GM23338 (cell line): Measurements from ENCODE around the gene G6PD. TPM values are rescaled to one million over a fixed set of nuclear protein-coding genes. Genes with fewer than 3 reads are reported as not detected.

Experiments
- polyA plus RNA-seq: library from polyadenylated mRNA; unstranded; fragments of >200 nt; fragmentation: Nextera tagmentation; extraction: Ambion mirVana; gene quantifications from 2 replicates; pipeline ENCODE4 v1.2.1, GENCODE V29; 2016
- small RNA-seq: library from RNA; depleted of rRNA; stranded (forward); fragments of <200 nt; gene quantifications from one replicate; pipeline ENCODE3, GENCODE V24; 2014; ENCODE audit warnings: low replicate concordance
- total RNA-seq: library from RNA; depleted of rRNA; stranded (reverse); fragments of >200 nt; shearing (Covaris generic); gene quantifications from 2 replicates; pipeline ENCODE4 v1.2.3, GENCODE V29; 2014; rRNA removed

Gene G6PD
- total and polyA plus RNA-seq, 2 experiments from 2014 or later: 14.4 to 66.7 TPM

Small RNA genes within 50 kb of the gene (small RNA-seq; reads per million reads assigned to genes)
- not detected for gene RN7SL697P

Other genes starting within 250 kb of the G6PD start
- 1,228 and 1,445 TPM in 2 replicates for gene FLNA, start 172.2 kb downstream of the G6PD start, total RNA-seq
- 579 and 629 TPM in 2 replicates for gene FLNA, start 172.2 kb downstream of the G6PD start, polyA plus RNA-seq
- gene EMD, start 167.6 kb downstream of the G6PD start, total RNA-seq: 76.0 and 78.6 TPM in 2 replicates
- 74.2 and 78.3 TPM in 2 replicates for gene EMD, start 167.6 kb downstream of the G6PD start, polyA plus RNA-seq
- gene RPL10, start 148.5 kb downstream of the G6PD start, total RNA-seq: 3,338 and 4,929 TPM in 2 replicates
- 1,696 and 1,721 TPM in 2 replicates for gene RPL10, start 148.5 kb downstream of the G6PD start, polyA plus RNA-seq
- 16.0 and 16.1 TPM in 2 replicates for gene DNASE1L1, start 137.6 kb downstream of the G6PD start, total RNA-seq
- gene DNASE1L1, start 137.6 kb downstream of the G6PD start, polyA plus RNA-seq: 3.3 and 4.1 TPM in 2 replicates
- gene TAFAZZIN, start 135.3 kb downstream of the G6PD start, total RNA-seq: 36.0 and 43.3 TPM in 2 replicates
- gene TAFAZZIN, start 135.3 kb downstream of the G6PD start, polyA plus RNA-seq: 24.1 and 26.1 TPM in 2 replicates
- 52.1 and 53.4 TPM in 2 replicates for gene ATP6AP1, start 118.2 kb downstream of the G6PD start, total RNA-seq
- gene ATP6AP1, start 118.2 kb downstream of the G6PD start, polyA plus RNA-seq: 37.7 and 39.4 TPM in 2 replicates
- 95.9 and 96.1 TPM in 2 replicates for gene GDI1, start 109.7 kb downstream of the G6PD start, total RNA-seq
- 48.5 and 49.1 TPM in 2 replicates for gene GDI1, start 109.7 kb downstream of the G6PD start, polyA plus RNA-seq
- 20.9 and 23.9 TPM in 2 replicates for gene FAM50A, start 102.7 kb downstream of the G6PD start, total RNA-seq
- 77.6 and 91.3 TPM in 2 replicates for gene FAM50A, start 102.7 kb downstream of the G6PD start, polyA plus RNA-seq
- gene PLXNA3, start 88.6 kb downstream of the G6PD start, total RNA-seq: 5.4 and 7.0 TPM in 2 replicates
- 2.7 and 4.1 TPM in 2 replicates for gene PLXNA3, start 88.6 kb downstream of the G6PD start, polyA plus RNA-seq
- gene LAGE3, start 67.6 kb downstream of the G6PD start, total RNA-seq: 60.3 and 71.0 TPM in 2 replicates
- gene LAGE3, start 67.6 kb downstream of the G6PD start, polyA plus RNA-seq: 76.5 and 84.5 TPM in 2 replicates
- 39.0 and 43.7 TPM in 2 replicates for gene UBL4A, start 60.2 kb downstream of the G6PD start, total RNA-seq
- gene UBL4A, start 60.2 kb downstream of the G6PD start, polyA plus RNA-seq: 15.2 and 15.6 TPM in 2 replicates
- gene SLC10A3, start 56.2 kb downstream of the G6PD start, total RNA-seq: 9.5 and 17.6 TPM in 2 replicates
- 7.3 and 7.6 TPM in 2 replicates for gene SLC10A3, start 56.2 kb downstream of the G6PD start, polyA plus RNA-seq
- 14.0 and 16.5 TPM in 2 replicates for gene FAM3A, start 30.6 kb downstream of the G6PD start, total RNA-seq
- 11.8 and 12.0 TPM in 2 replicates for gene FAM3A, start 30.6 kb downstream of the G6PD start, polyA plus RNA-seq
- gene IKBKG, start 774 bp upstream of the G6PD start, total RNA-seq: 13.5 and 14.9 TPM in 2 replicates
- gene IKBKG, start 774 bp upstream of the G6PD start, polyA plus RNA-seq: 11.5 and 12.6 TPM in 2 replicates
- not detected in 2 replicates for gene CTAG1A, start 38.3 kb upstream of the G6PD start, total RNA-seq
- gene CTAG1A, start 38.3 kb upstream of the G6PD start, polyA plus RNA-seq: not detected in 2 replicates
- gene CTAG1B, start 72.4 kb upstream of the G6PD start, total RNA-seq: not detected in 2 replicates
- not detected in 2 replicates for gene CTAG1B, start 72.4 kb upstream of the G6PD start, polyA plus RNA-seq
- 0.87 TPM in 1 of 2 replicates, not detected in the other for gene CTAG2, start 106.7 kb upstream of the G6PD start, total RNA-seq
- not detected in 2 replicates for gene CTAG2, start 106.7 kb upstream of the G6PD start, polyA plus RNA-seq
- gene GAB3, start 204.2 kb upstream of the G6PD start, total RNA-seq: 0.50 and 1.8 TPM in 2 replicates
- gene GAB3, start 204.2 kb upstream of the G6PD start, polyA plus RNA-seq: 0.35 and 0.89 TPM in 2 replicates
- 101 and 120 TPM in 2 replicates for gene DKC1, start 216.0 kb upstream of the G6PD start, total RNA-seq
- 154 and 165 TPM in 2 replicates for gene DKC1, start 216.0 kb upstream of the G6PD start, polyA plus RNA-seq